CD4-positive, alpha-beta T cell treated with Interleukin-2 at 100 ng/mL for 4 hours (primary cell): ENCODE measurements around the gene YBX1.
A peak's percentile ranks its signal among the peaks of the same experiment; 100 is the strongest.
"Not testable (repeated sequence)": the region's sequence is repeated elsewhere in the genome, so short reads cannot be mapped to it uniquely, and the experiment has no call there.

Experiments used
- DNase-seq: peaks from one replicate; pipeline ENCODE4 v3.0.0-alpha.2; 2020; ENCODE audit warnings: low spot score

Gene YBX1

GRCh38 chr1:42681741-42682483 lies at the start of gene YBX1:
TSS of gene YBX1 (plus strand) at chr1:42682418. CDS start at chr1:42682566, 148 bp downstream.
- DNase-seq = peak; percentile 99

DNA sequence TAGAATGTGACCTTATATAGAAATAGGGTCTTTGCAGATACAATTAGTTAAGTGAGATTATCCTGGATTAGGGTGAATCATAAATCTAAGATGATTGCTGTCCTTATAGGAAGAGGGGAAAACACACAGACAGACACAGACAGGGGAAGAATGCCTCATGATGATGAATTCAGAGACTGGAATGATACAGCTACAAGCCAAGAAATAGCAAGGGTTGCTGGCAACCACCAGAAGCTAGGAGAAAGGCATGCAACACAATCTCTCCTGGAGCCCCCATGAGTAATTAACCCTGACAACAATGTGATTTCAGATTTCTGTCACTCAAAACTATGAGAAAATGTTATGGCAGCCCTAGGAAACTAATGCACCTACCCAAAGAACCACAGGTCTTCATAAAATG lies 43.1 kb upstream of the YBX1 start:
- no peak for DNase-seq

- DNase-seq = no peak
Observed at GRCh38 chr1:42646056-42646455, 36.2 kb upstream of the YBX1 start.

GRCh38 chr1:42657201-42657600 lies 25.0 kb upstream of the YBX1 start:
- no peak for DNase-seq

- peak; percentile 93 for DNase-seq
Observed at GRCh38 chr1:42657981-42658876, 24.0 kb upstream of the YBX1 start, which contains the start of gene PPIH. TSS of gene PPIH (plus strand) at chr1:42658423. CDS start at chr1:42658447, 24 bp downstream.

DNA sequence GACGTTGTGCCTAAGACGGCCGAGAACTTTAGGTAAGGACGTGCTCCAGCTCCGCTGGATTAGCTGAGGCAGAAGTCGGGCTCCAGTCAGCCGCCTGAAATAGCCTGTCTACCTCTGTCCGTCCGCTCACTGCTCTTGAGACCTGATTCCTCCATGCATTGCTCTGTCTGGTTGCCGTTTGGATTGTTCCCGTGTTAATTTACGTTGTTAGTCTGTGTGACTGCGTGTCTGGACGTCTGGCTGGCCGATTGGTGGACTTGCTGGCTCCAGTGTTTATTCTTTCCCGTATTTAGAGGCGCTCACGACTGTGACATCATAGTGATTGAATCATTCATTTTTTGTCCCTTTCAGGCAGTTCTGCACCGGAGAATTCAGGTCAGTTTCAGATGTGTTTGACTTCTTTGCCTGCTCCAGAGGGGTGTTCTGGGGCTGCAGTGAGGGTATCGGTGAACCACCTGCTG lies 23.3 kb upstream of the YBX1 start:
- no peak for DNase-seq

GRCh38 chr1:42660907-42661500 lies 21.2 kb upstream of the YBX1 start:
- peak; percentile 19 for DNase-seq

DNA sequence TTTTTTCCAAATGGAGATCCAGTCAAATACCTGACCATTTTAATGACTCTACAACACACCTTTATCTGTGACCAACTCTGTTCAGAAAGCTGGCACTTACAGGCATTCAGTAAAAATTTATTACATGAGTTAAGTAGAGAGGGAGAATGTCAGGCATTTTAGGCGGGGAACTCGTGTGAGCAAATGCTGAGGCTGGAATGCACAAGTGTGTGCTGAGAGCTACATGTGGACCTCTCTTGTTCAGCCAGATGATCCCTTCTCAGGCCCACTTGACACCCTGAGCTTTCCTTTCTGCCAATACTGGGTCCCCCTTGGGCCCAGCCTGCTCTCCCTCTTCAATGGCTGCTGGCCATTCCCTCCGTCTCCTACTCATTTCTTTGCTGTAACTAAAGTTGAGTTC lies 12.3 kb upstream of the YBX1 start:
- DNase-seq = no peak

- no peak for DNase-seq
Observed at GRCh38 chr1:42670425-42670824, 11.8 kb upstream of the YBX1 start.

GRCh38 chr1:42674214-42674613 lies 8.0 kb upstream of the YBX1 start:
- DNase-seq = no peak

GRCh38 chr1:42674682-42675081 lies 7.5 kb upstream of the YBX1 start:
- no peak for DNase-seq

- DNase-seq = no peak
Observed at GRCh38 chr1:42675467-42675866, 6.8 kb upstream of the YBX1 start.

GRCh38 chr1:42676534-42677087 lies 5.6 kb upstream of the YBX1 start:
- no peak for DNase-seq

DNA sequence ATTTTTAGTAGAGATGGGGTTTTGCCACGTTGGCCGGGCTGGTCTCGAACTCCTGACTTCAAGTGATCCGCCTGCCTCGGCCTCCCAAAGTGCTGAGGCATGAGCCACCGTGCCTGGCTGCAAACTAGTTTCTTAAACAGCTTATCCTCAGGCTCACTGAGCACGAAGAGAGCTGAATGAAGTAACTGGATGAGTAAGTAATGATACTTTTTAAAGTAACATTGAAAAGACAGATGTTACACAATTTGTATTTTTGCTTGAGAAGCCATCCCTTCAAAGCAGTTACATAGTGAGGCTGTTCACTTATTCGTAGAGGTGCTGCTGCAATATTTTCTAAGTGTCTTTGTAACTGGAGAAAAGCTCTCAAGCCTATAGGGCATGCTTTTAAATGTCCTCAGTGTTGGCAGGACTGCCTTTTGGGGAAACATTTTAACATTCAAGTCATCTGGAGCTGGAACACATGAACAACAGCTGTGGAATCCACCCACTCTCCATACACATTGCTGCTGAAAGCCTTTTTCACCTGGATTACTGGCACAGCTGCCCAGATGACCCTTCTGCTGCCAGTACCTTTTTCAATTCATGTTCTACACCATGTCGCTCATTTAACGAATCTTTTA lies 2.7 kb upstream of the YBX1 start:
- DNase-seq = no peak

DNA sequence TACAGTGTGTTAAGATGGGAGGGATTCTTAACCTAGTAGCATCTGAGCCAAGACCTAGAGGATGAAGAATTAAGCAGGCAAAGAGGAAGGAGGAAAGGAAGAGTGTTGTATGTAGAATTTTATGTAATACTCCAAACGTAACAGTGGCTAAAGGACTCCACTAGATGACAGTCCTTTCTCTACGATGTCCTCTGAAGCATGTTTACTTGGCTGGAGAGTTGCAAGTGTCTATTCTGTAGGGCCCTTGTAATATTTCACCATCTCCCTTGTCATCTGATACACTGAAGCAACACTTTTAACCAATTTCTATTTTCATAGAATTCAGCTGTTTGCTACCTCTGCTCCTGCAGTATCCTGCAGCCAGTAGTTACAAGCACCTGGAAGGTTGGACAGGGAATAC lies 2.2 kb upstream of the YBX1 start:
- no peak for DNase-seq

GRCh38 chr1:42680921-42681683 lies 1.1 kb upstream of the YBX1 start:
- DNase-seq = peak; percentile 32

DNA sequence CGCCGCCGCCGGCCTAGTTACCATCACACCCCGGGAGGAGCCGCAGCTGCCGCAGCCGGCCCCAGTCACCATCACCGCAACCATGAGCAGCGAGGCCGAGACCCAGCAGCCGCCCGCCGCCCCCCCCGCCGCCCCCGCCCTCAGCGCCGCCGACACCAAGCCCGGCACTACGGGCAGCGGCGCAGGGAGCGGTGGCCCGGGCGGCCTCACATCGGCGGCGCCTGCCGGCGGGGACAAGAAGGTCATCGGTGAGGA lies 193 bp downstream of the YBX1 start:
- not testable (repeated sequence) for DNase-seq

- DNase-seq = peak; percentile 60
Observed at GRCh38 chr1:42682739-42683531, 717 bp downstream of the YBX1 start.

DNA sequence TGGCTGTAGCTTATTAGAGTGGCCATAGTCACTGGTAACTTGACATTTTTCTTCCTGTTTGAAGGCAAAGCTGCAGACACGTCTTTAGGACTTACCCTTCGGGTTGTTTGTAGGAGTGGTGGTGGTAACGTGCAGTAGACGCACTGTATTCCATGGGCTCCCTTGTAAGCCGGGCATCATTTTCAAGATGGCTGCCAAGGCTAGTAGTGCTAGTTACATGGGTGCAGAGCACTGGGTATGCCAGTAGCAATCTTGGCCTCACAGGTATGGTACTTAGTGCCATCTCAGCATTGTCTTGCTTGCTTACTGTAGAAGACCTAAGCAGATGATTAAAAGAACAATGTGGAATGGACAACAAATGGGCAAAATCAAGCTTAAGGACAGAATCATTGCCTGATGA lies 1.9 kb downstream of the YBX1 start:
- DNase-seq = no peak

DNA sequence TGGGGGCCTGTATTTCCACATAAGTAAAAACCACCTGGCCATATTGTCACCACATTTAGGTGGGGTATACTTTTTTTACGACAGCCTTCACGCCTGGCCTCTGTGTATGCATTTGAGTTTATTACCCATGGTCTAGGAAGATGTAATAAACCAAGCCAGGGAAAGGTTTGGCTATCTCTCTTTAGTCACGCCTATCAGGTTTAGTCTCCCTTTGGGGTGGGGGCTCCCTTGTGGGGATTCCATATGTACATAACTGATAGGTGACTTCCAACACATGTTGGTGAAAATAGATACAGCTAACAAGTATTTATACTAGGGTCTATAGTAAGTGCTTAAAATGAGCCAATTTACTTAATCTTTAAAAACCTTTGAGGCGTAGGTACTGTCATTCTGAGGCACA lies 4.2 kb downstream of the YBX1 start:
- DNase-seq = no peak

DNA sequence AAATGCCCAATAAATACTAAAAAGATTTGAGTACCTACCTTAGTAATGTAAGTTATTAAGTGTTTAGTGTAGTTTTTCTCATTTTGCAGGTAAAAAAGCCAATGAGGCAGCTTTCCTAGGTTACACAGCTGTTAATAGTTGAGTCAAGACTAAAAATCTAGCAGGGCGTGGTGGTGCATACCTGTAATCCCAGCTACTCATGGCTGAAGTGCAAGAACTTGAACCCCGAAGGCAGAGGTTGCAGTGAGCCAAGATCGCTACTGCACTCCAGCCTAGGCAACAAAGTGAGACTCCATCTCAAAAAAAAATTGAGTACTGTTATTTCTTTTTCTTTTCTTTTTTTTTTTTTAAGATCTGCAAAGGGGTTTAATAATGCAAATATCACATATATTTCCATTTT lies 7.7 kb downstream of the YBX1 start:
- DNase-seq = no peak
